SKM-1 treated with dmso at 0.1 percent for 144 hours (cell line): Measurements from ENCODE around the gene EPYC.
A peak's percentile ranks its signal among the peaks of the same experiment; 100 is the strongest.

Source experiments
- DNase-seq: peaks from one replicate; lab custom pipeline; 2025; ENCODE audit not compliant: unreplicated experiment; lab: John Stamatoyannopoulos, UW

Gene EPYC

DNA sequence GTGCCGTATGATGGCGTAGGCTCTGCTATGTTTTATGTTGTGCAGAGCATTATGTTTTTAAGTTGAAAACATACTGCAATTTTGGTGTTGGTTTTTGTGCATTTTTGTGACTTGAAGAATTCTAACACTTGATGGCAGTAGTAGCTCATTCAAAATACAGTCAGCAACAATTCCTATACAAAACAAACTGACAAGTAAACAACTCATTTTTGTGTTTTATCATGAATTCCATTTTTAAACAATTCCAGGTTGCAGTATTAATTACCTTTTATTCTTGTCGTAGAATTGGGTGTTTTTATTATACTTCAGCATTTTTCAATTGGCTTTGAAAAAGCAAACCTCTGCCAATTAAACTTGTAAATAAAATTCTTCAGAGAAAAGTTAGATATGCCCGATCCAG is 45.7 kb downstream of the EPYC start:
- no peak for DNase-seq

DNA sequence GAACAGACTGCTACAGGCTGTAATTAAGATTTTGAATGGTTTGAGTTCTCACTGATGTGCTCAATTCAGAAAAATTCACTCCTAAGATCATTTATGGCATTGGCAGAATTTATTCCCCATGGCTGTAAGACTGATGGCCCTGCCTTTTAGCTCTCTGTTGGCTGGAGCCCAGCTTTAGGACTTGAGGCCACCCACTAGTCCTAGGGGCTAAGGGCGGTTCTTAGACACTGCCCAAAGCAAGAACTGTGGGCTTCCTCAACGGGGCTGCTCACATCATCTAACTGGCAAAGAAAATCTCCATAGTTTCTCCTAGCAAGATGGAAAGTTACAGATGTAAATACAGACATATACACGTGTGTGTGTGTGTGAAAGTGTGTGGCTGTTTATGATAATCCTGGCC is 46.4 kb downstream of the EPYC start:
- DNase-seq = no peak

- DNase-seq = no peak
These were observed 49.9 kb downstream of the EPYC start, which contains the start of gene CCER1 for GRCh38 chr12:90954921-90955320. CCER1 (minus strand) TSS chr12:90955176; CDS start chr12:90954742, 434 bp downstream.

GRCh38 chr12:90954428-90954827 is 50.3 kb downstream of the EPYC start:
- no peak for DNase-seq

DNA sequence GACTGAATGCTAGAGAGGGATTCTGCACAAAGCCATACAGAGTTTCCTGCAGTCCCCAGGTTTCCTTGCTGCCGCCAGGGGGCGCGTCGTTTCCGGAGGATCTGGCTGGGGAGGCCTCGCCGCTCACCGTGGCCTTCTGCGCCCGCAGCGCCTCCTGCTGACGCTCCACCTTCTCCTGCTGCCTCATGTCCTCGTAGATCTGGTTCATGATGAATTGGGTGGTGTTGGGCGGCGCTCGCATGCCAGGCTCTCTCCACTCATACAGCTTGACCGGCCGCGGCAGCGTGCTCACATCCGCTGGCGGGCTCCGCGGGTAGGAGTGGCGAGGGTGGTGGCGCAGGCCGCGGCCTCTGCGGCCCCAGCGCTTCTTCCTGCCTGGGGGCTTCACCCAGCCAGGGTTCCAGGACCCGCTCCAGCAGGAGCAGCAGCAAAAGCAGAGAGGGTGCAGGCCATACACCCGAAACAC is 50.8 kb downstream of the EPYC start:
- no peak for DNase-seq

DNA sequence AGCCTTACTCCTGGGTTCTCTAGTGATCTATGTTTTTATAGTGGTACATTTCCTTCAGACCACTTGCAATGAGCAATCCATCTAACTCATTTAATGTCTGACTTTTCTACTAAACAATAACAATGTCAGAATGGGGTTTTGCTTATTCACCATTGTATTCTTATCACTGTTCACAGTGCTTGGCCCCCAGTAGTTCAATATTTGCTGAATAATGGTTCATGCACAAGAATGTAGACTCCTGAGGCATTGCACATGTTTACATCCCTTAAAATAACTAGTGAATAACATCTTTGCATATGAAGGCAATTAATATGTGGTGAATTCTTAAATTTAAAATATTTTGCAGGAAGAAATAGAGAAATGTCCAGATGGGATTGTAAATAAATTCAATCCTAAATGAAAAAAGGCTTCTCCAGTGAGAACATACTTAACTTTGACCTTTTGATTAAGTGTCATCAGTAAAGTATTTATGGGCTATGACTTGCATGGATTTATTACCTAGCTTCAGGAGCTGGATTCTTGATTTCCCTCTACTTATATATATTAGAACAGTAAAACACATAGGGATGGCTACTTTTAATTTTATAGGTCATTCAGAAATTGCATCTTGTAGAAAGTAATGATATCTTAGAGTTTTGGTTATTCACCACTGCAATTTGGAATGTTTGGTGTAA is 53.2 kb downstream of the EPYC start:
- DNase-seq = no peak

DNA sequence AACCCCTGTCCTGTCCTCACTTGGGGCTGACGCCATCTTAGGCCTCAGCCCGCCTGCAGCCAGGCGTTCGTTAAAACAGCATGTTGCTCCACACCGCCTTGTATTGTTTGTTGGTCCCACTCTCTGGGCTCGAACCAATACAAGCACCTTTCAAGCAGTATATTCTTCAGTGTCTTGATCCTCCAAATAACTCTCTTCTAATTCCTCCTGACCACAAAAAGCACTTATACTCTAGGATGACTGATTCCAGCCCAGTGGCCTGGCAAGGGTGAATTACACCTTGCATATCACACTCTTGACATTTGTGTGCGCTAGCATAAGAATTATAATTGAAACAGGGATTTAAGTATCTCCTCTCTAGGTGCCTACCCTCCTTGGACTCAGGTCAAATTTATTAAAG is 56.9 kb downstream of the EPYC start:
- no peak for DNase-seq

- DNase-seq = no peak
These were observed 59.6 kb downstream of the EPYC start for GRCh38 chr12:90945070-90945649.

DNA sequence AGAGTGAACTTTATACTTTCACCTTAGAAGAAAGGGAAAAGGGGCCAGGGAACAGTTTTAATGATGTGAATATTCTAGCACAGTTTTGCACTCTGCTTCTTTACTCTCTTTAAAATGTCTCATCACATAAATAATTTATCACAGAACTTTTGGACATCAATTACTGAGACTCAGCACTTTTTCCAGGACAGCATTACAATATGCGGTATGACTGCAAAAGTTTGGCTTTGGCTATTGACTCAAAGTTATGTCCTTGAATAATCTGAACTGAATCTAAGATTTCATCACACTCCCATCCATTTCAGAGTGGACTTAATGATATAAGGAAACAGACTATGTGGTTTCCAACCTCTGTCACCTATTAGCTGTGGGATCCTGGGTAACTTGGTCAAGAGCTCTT is 61.5 kb downstream of the EPYC start:
- DNase-seq = no peak

- DNase-seq = peak; percentile 23
These were observed 63.8 kb downstream of the EPYC start for GRCh38 chr12:90940872-90941499.

DNA sequence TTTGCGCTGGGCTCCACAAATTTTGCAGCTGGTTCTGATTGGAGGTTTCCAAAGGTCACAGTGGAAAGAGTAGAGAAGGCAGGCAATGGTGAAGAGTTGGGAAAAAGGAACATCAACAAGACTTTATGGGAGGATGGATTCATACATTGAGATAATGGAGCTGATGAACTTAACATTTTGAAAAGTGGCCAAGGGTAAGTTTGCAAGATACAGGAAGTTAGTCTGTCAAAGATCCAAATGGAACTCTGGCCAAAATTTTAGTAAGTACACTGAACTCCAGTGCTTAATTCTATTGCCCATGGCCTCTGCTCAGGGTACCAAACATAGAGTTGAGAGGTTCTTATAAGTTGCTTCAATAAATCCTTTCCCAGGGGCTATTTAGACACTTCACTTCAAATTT is 65.4 kb downstream of the EPYC start:
- DNase-seq = no peak

GRCh38 chr12:90938451-90938850 is 66.3 kb downstream of the EPYC start:
- no peak for DNase-seq

DNA sequence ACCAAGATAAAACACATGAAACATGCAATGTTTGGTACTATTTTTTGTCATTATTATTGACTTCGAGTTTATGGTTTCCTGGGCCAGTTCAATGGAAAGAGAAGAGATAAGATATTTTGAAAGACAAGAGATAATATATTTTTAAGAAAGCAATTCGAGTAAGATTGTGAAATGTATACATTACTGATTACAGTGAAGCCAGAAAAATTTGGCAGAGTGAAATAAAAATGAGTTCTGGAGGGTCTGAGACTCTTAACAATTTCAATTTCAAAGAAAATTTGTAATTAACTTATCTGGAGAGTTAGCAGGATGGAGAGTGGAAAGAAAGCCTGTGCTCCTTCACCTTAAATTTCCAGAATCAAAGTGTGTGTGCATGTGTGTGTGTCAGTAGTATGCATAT is 67.1 kb downstream of the EPYC start:
- no peak for DNase-seq

DNA sequence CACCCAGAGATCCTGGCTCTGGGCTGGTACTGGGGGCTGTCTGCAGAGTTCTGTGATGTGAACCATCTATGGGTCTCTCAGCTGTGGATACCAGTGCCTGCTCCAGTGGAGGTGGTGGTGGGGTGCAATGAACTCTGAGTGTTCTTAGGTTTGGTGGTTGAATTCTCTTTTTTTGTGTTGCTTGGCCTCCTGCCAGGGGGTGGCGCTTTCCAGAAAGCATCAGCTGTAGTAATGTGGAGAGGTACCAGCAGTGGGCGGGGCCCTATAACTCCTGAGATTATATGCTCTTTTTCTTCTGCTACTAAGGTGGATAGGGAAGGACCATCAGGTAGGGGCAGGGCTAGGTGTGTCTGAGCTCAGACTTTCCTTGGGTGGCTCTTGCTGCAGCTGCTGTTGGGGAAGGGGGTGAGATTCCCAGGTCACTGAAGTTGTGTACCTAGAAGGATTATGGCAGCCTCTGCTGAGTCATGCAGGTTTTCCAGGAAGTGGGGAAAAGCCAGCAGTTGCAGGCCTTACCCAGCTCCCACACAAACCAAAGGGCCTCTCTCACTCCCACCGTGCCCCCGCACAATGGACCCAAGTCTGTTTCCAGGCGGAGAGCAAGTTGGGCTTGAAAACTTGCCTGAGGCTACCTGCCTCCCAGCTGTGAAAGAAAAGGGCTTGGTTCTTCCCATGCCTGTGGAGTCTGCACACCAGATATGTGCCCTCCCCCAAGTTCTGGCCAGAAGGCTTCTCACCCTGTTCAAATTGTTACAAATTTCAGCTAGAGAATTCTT is 68.4 kb downstream of the EPYC start:
- no peak for DNase-seq

- DNase-seq = no peak
These were observed 79.2 kb downstream of the EPYC start for GRCh38 chr12:90925562-90925961.

- no peak for DNase-seq
These were observed 80.4 kb downstream of the EPYC start for GRCh38 chr12:90924406-90924805.

- no peak for DNase-seq
These were observed 82.6 kb downstream of the EPYC start for GRCh38 chr12:90922145-90922627.

GRCh38 chr12:90921536-90921935 is 83.2 kb downstream of the EPYC start:
- no peak for DNase-seq

DNA sequence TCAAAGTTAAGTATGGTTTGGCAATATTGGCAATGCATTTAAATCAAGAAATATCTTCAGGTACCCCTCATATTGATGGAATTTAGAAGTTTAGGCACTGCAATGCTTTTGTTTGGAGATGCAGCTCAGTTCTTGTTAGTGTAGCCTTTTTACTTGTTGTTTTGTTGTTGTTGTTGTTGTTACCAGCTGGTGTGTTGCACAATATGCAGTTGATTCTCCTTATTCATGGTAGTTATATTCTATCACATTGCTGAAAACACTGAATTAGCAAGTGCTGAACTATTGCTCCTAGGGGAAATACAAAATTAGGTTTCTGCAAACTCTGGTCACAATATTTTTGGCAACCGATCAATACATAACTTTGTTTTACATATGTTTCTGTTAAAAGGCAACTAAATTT is 84.5 kb downstream of the EPYC start:
- no peak for DNase-seq

DNA sequence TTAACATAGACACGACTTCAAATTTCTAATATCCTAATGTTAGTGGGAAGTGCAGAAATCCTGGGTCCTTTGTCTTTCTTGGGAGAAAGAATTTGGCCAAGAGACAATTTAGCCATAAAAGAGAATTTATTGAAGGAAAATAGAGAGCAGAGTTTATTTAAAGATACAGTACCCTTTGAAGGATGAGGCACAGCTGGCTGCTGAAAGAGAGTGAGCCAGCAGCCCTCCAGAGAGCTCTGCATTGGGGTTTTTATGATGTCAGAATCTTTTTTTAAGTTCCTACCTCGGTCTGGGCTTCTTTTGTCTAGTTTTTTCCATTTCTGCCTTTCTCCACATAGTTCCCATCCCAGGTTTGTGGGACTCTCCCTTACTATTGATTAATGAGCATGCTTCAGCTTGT is 87.3 kb downstream of the EPYC start:
- no peak for DNase-seq

DNA sequence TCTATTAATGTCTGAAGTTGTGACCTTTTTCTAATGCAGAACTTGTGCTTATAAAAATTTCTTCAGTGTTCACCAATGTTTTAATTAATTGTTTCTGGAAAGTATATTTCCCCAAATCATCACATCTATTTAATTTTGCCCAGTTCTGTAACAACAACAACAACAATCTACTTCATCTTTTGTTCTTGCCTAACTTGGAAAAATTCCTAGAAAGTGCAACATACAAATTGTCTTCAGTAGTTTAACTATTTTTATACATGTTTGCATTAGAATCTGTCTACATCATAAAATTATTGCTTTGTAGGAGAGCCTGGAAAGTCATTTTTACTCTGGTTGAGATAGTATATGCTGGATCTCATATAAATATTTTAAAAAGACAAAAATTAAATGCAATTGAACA is 88.3 kb downstream of the EPYC start:
- DNase-seq = no peak

DNA sequence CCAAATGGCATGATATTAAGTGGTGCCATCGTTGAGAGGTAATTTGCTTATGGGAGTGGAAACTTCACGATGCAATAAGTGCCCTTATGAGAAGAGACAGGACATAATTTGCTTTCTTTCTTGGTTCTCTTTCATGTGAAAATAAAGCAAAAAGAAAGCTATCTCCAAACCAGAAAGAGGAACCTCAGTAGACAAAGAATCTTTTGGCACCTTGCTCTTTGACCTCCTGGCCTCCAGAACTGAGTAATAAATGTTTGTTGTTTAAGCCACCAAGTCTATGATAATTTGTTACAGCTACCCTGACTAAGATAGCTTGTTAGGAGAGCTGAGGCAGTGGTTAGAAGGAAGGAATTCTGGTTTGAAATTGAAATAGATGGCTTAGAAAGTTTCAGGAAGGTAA is 89.4 kb downstream of the EPYC start:
- no peak for DNase-seq
